ENCODE data around the gene TRPC4AP. TPM values are rescaled to one million over a fixed set of nuclear protein-coding genes. Genes with fewer than 3 reads are reported as not detected.
A peak's percentile ranks its signal among the peaks of the same experiment; 100 is the strongest.

Gene TRPC4AP
- total RNA-seq, 1 donor from 2014 or later, result 30.7 TPM

DNA sequence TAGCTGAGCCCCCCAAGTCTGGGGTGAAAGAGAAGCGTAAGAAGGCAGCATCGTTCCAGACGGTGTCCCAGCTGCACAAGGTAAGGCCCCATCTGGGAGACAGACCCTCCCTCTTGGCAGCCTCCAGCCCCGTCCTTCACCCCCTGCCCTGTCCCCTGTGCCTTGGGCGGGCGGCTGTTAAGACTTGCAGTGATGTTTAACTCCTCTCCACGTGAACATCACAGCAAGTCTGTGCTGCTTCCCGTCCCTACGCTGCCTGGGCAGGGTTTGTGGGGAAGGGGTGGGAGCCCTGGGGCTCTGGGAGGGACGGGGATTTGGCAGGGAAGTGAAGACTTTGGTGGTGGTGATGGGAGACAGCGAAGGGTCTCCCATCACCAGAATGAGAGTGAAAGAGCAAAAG lies 102.4 kb downstream of the TRPC4AP start:
- Histone ChIP-seq H3K36me3 (peaks cover 74% of the 10 kb centered on the region), H3K27me3 (ENCODE audit: low read depth) (no peaks in the 10 kb centered on the region), H3K4me3 (no peak overlapping the region), H3K27ac (replicated peaks) (peak overlapping the region; percentile 93), H3K9me3 (replicated peaks) (no peaks in the 10 kb centered on the region), H3K4me1 (peaks cover 92% of the 10 kb centered on the region)
- intact Hi-C loops (cut with micrococcal nuclease), result no loop called here
- TF ChIP-seq, protein P1, sequence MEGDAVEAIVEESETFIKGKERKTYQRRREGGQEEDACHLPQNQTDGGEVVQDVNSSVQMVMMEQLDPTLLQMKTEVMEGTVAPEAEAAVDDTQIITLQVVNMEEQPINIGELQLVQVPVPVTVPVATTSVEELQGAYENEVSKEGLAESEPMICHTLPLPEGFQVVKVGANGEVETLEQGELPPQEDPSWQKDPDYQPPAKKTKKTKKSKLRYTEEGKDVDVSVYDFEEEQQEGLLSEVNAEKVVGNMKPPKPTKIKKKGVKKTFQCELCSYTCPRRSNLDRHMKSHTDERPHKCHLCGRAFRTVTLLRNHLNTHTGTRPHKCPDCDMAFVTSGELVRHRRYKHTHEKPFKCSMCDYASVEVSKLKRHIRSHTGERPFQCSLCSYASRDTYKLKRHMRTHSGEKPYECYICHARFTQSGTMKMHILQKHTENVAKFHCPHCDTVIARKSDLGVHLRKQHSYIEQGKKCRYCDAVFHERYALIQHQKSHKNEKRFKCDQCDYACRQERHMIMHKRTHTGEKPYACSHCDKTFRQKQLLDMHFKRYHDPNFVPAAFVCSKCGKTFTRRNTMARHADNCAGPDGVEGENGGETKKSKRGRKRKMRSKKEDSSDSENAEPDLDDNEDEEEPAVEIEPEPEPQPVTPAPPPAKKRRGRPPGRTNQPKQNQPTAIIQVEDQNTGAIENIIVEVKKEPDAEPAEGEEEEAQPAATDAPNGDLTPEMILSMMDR (IDR thresholded peaks at IDR 0.05; ENCODE audit: borderline replicate concordance), result no peak
- DNase-seq, result no peak

- TF ChIP-seq, protein P1 (IDR thresholded peaks at IDR 0.05; ENCODE audit: borderline replicate concordance), result no peak
- Histone ChIP-seq H3K36me3 (peaks cover 68% of the 10 kb centered on the region), H3K9me3 (replicated peaks) (no peaks in the 10 kb centered on the region), H3K4me1 (peaks cover 94% of the 10 kb centered on the region), H3K27ac (replicated peaks) (peak overlapping the region; percentile 93), H3K27me3 (ENCODE audit: low read depth) (no peaks in the 10 kb centered on the region), H3K4me3 (no peak overlapping the region)
- DNase-seq, result no peak
- intact Hi-C loops (cut with micrococcal nuclease), result no loop called here
These were observed 102.9 kb downstream of the TRPC4AP start for GRCh38 chr20:34989670-34990069.

DNA sequence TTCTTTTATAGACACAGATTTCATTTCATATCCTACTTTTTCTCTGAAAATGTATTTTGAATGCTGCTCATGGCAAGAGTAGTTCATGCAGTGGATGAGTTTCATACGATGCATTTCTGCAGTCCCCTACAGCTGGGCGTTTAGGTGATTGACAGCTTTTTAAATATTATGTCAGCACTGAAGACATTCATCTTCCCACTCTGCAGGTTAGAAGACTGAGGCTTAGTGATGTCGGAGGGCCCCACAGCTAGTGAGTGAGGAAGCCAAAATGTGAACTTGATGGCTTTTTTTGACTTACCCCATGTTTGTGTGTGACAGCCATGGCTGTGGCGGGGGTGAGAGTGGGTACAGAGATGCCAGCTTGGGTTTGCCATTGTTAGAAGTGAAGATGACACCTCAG lies 103.5 kb downstream of the TRPC4AP start:
- intact Hi-C loops (cut with micrococcal nuclease), result no loop called here
- Histone ChIP-seq H3K27ac (replicated peaks) (peak overlapping the region; percentile 93), H3K4me1 (peaks cover 94% of the 10 kb centered on the region), H3K4me3 (no peak overlapping the region), H3K36me3 (peaks cover 63% of the 10 kb centered on the region), H3K27me3 (ENCODE audit: low read depth) (no peaks in the 10 kb centered on the region), H3K9me3 (replicated peaks) (no peaks in the 10 kb centered on the region)
- no peak for DNase-seq
- TF ChIP-seq, protein P1 (IDR thresholded peaks at IDR 0.05; ENCODE audit: borderline replicate concordance), result no peak

DNA sequence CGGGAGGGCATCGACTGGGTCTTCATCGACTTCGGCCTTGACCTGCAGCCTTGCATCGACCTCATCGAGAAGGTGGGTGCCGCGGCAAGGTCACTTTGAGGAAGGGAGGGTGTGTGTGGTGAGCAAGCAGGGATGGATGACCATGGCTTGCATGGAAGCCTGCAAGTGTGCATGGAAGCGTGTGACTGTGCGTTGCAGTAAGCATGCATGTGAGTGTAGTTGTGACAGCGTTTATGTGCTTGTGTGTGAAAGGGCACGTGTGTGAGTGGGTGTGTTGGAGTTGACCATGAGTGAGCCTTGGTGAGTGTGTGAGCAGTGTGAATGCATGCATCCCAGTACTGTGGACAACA lies 104.4 kb downstream of the TRPC4AP start:
- peak overlapping the region; percentile 93 for H3K27ac ChIP-seq (replicated peaks)
- H3K36me3 ChIP-seq, result peaks cover 53% of the 10 kb centered on the region

GRCh38 chr20:34987288-34988190 lies 105.1 kb downstream of the TRPC4AP start:
- intact Hi-C loops (cut with micrococcal nuclease), result no loop called here
- peak overlapping the region; percentile 93 for H3K27ac ChIP-seq (replicated peaks)
- TF ChIP-seq, protein P1 (IDR thresholded peaks at IDR 0.05; ENCODE audit: borderline replicate concordance), result no peak
- peak overlapping the region; percentile 45 for H3K4me3 ChIP-seq
- H3K9me3 ChIP-seq (replicated peaks), result no peaks in the 10 kb centered on the region
- H3K4me1 ChIP-seq, result peaks cover 95% of the 10 kb centered on the region
- no peak for DNase-seq
- no peaks in the 10 kb centered on the region for H3K27me3 ChIP-seq (ENCODE audit: low read depth)
- H3K36me3 ChIP-seq, result peaks cover 47% of the 10 kb centered on the region

More for the DNA sequence above, 104.4 kb downstream of the TRPC4AP start:
- no peaks in the 10 kb centered on the region for H3K9me3 ChIP-seq (replicated peaks)
- peaks cover 95% of the 10 kb centered on the region for H3K4me1 ChIP-seq
- DNase-seq, result no peak
- intact Hi-C loops (cut with micrococcal nuclease), result no loop called here
- H3K4me3 ChIP-seq, result peak overlapping the region; percentile 45
- no peaks in the 10 kb centered on the region for H3K27me3 ChIP-seq (ENCODE audit: low read depth)
- TF ChIP-seq, protein P1 (IDR thresholded peaks at IDR 0.05; ENCODE audit: borderline replicate concordance), result no peak
